Stimulated activated CD8-positive, alpha-beta memory T cell treated with anti-CD3 and anti-CD28 coated beads, Interleukin-12 subunit alpha, Interleukin-12 subunit beta, amount 100 ng/mL, for 4 hours (primary cell): ENCODE measurements around the gene NEK7.
"Not testable (repeated sequence)": the region's sequence is repeated elsewhere in the genome, so short reads cannot be mapped to it uniquely, and the experiment has no call there.

Experiments
- DNase-seq: peaks from one replicate; pipeline ENCODE4 v3.0.0-alpha.2; 2020; ENCODE audit warnings: low read depth

NEK7 gene

GRCh38 chr1:198171667-198172540 lies 15.1 kb downstream of the NEK7 start:
- no peak for DNase-seq

GRCh38 chr1:198173832-198174231 lies 17.0 kb downstream of the NEK7 start:
- no peak for DNase-seq

- DNase-seq, result no peak
These were observed 17.5 kb downstream of the NEK7 start for GRCh38 chr1:198174297-198174696.

GRCh38 chr1:198175423-198176170 lies 18.8 kb downstream of the NEK7 start:
- DNase-seq, result no peak

GRCh38 chr1:198176179-198176578 lies 19.4 kb downstream of the NEK7 start:
- no peak for DNase-seq

GRCh38 chr1:198177546-198177945 lies 20.7 kb downstream of the NEK7 start:
- no peak for DNase-seq

GRCh38 chr1:198178615-198179014 lies 21.8 kb downstream of the NEK7 start:
- no peak for DNase-seq

- DNase-seq, result no peak
These were observed 22.8 kb downstream of the NEK7 start for GRCh38 chr1:198179556-198179981.

- no peak for DNase-seq
These were observed 26.8 kb downstream of the NEK7 start for GRCh38 chr1:198183605-198184004.

- DNase-seq, result no peak
These were observed 27.7 kb downstream of the NEK7 start for GRCh38 chr1:198184516-198184915.

GRCh38 chr1:198185146-198185545 lies 28.3 kb downstream of the NEK7 start:
- no peak for DNase-seq

- DNase-seq, result no peak
These were observed 29.0 kb downstream of the NEK7 start for GRCh38 chr1:198185759-198186158.

- no peak for DNase-seq
These were observed 30.2 kb downstream of the NEK7 start for GRCh38 chr1:198186916-198187580.

GRCh38 chr1:198187973-198188588 lies 31.3 kb downstream of the NEK7 start:
- no peak for DNase-seq

GRCh38 chr1:198191117-198191516 lies 34.3 kb downstream of the NEK7 start:
- DNase-seq, result no peak

GRCh38 chr1:198193871-198194270 lies 37.1 kb downstream of the NEK7 start:
- DNase-seq, result not testable (repeated sequence)

- DNase-seq, result no peak
These were observed 39.8 kb downstream of the NEK7 start for GRCh38 chr1:198196630-198197029.

- no peak for DNase-seq
These were observed 40.5 kb downstream of the NEK7 start for GRCh38 chr1:198197285-198197684.

- no peak for DNase-seq
These were observed 42.3 kb downstream of the NEK7 start for GRCh38 chr1:198199105-198199504.

GRCh38 chr1:198201956-198202784 lies 45.4 kb downstream of the NEK7 start:
- DNase-seq, result no peak

- DNase-seq, result no peak
These were observed 46.6 kb downstream of the NEK7 start for GRCh38 chr1:198203434-198203833.
